GM04503 (cell line): Measurements from ENCODE around the gene HSPA9.

ENCODE experiments used
- DNase-seq: peaks from one replicate; pipeline ENCODE4 v3.0.0-alpha.2; 2012; ENCODE audit warnings: low read depth

The HSPA9 gene

GRCh38 chr5:138529812-138530211, 45.4 kb downstream of the HSPA9 start:
- no peak for DNase-seq

GRCh38 chr5:138528744-138529469, 46.3 kb downstream of the HSPA9 start:
- DNase-seq = no peak

- DNase-seq = no peak
These were observed 47.0 kb downstream of the HSPA9 start for GRCh38 chr5:138528208-138528607.

GRCh38 chr5:138527170-138527569, 48.0 kb downstream of the HSPA9 start:
- DNase-seq = no peak

- DNase-seq = no peak
These were observed 51.8 kb downstream of the HSPA9 start for GRCh38 chr5:138523406-138523805.

- DNase-seq = no peak
These were observed 54.2 kb downstream of the HSPA9 start for GRCh38 chr5:138520971-138521370.

- no peak for DNase-seq
These were observed 57.8 kb downstream of the HSPA9 start for GRCh38 chr5:138517437-138517836.

- DNase-seq = no peak
These were observed 59.5 kb downstream of the HSPA9 start for GRCh38 chr5:138515556-138516245.

GRCh38 chr5:138514021-138514420, 61.2 kb downstream of the HSPA9 start:
- no peak for DNase-seq

GRCh38 chr5:138508958-138509357, 66.2 kb downstream of the HSPA9 start:
- peak; percentile 68 for DNase-seq

GRCh38 chr5:138507485-138507884, 67.7 kb downstream of the HSPA9 start:
- DNase-seq = peak; percentile 87

- no peak for DNase-seq
These were observed 68.6 kb downstream of the HSPA9 start for GRCh38 chr5:138506370-138507306.

- no peak for DNase-seq
These were observed 70.4 kb downstream of the HSPA9 start for GRCh38 chr5:138504799-138505198.
